ENCODE results near the gene NEDD9. TPM values are rescaled to one million over a fixed set of nuclear protein-coding genes. Genes with fewer than 3 reads are reported as not detected.
A peak's percentile ranks its signal among the peaks of the same experiment; 100 is the strongest.

NEDD9 gene
- total and polyA plus RNA-seq, 10 of the 15 experiments (the other 5 are each of a cell fraction or from before 2014, with no cell fraction given) = 4.9 to 92.6 (median 14.6) TPM

DNA sequence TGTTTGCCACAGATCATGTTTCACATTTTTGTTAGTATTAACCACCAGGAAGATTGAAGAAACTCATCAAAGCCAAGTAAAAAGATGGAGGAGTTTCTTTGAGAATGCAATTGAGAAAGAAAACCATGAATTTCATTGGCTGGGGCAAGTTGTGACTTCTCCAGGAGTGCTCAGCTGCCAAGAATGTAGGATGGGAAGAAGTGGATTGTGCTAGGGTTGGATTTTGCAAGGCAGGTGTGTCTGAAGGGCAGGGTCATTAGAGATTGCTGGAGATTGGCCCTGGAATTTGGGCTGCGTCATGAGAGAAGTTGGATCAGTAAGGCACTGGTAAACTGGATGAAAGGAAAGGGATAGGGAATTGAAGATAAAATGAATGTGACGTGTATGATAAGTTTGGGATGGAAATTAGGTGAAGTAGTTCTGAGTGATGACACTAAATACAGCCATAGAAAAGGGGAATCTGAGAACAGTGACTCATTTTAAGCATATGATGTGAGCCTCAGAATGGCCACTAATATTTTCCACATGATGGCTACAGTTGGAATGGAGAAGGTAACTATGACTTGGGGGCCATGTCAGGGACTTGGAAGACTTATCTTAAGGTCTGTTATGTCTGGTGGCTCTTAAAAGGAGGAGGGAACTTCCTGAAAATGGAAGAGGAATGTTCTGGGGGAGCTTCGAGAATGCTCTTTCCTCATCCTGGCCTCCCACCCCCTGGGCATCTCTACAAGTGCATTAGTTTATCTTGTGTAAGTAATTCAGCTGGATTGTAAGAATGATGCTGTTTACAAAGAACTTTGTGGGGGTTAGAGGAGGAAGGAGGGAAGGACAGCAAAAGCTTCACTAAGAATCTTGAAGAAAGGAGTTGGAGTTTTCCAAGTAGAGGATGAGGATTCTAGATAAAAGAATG, 93.2 kb downstream of the NEDD9 start (continued):
- TF ChIP-seq TCF3 (IDR thresholded peaks at IDR 0.05; ENCODE audit: borderline replicate concordance, insufficient read depth, low read depth, low read length) = no peak
- no peak for TF ChIP-seq KAT2A (conservative IDR thresholded peaks at IDR 0.05; ENCODE audit: control insufficient read depth, low read depth, low read length)
- TF ChIP-seq FOXK2 (IDR thresholded peaks at IDR 0.05) = no peak
- TF ChIP-seq STAT3 (IDR thresholded peaks at IDR 0.05; ENCODE audit: low read depth, low read length) = no peak
- TF ChIP-seq, protein P1, sequence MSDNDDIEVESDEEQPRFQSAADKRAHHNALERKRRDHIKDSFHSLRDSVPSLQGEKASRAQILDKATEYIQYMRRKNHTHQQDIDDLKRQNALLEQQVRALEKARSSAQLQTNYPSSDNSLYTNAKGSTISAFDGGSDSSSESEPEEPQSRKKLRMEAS (IDR thresholded peaks at IDR 0.05; ENCODE audit: low read depth, low read length) = no peak
- no peak for TF ChIP-seq ESRRA (IDR thresholded peaks at IDR 0.05; ENCODE audit: low read length)
- peak; percentile 51; the same call in 1 of the 2 replicates for TF ChIP-seq NBN (IDR thresholded peaks at IDR 0.05)
- no peak for TF ChIP-seq ZNF217 (IDR thresholded peaks at IDR 0.05)
- TF ChIP-seq NFIC (IDR thresholded peaks at IDR 0.05; ENCODE audit: low read depth, low read length) = peak; percentile 74; the same call in 1 of the 2 replicates
- no peak for TF ChIP-seq BHLHE40 (IDR thresholded peaks at IDR 0.05; ENCODE audit: borderline replicate concordance in 1 of 2, low read depth in 2 of 2, low read length in 1 of 2)
- no peak for TF ChIP-seq SMAD5 (IDR thresholded peaks at IDR 0.05; ENCODE audit: low read depth)
- TF ChIP-seq RBBP5 (conservative IDR thresholded peaks at IDR 0.05) = no peak
- TF ChIP-seq HDGF (IDR thresholded peaks at IDR 0.05) = no peak
- TF ChIP-seq MEF2B (IDR thresholded peaks at IDR 0.05; ENCODE audit: partially characterized antibody, poor library complexity, severe bottlenecking) = no peak
- TF ChIP-seq EED (IDR thresholded peaks at IDR 0.05; ENCODE audit: low read depth) = peak; percentile 55; the same call in 1 of the 2 replicates
- TF ChIP-seq MYB (IDR thresholded peaks at IDR 0.05; ENCODE audit: borderline replicate concordance, low read depth, low read length) = no peak
- peak; percentile 32; the same call in 1 of the 2 replicates for TF ChIP-seq IRF4 (IDR thresholded peaks at IDR 0.05; ENCODE audit: low read depth, low read length)
- TF ChIP-seq, protein P2, sequence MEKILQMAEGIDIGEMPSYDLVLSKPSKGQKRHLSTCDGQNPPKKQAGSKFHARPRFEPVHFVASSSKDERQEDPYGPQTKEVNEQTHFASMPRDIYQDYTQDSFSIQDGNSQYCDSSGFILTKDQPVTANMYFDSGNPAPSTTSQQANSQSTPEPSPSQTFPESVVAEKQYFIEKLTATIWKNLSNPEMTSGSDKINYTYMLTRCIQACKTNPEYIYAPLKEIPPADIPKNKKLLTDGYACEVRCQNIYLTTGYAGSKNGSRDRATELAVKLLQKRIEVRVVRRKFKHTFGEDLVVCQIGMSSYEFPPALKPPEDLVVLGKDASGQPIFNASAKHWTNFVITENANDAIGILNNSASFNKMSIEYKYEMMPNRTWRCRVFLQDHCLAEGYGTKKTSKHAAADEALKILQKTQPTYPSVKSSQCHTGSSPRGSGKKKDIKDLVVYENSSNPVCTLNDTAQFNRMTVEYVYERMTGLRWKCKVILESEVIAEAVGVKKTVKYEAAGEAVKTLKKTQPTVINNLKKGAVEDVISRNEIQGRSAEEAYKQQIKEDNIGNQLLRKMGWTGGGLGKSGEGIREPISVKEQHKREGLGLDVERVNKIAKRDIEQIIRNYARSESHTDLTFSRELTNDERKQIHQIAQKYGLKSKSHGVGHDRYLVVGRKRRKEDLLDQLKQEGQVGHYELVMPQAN (conservative IDR thresholded peaks at IDR 0.05) = no peak
- TF ChIP-seq TCF12 (IDR thresholded peaks at IDR 0.05; ENCODE audit: low read depth, low read length) = no peak
- TF ChIP-seq TBL1XR1 (IDR thresholded peaks at IDR 0.05; ENCODE audit: low read depth, low read length) = no peak
- TF ChIP-seq MEF2A (IDR thresholded peaks at IDR 0.05; ENCODE audit: insufficient read depth, low read depth, low read length) = no peak
- no peak for TF ChIP-seq NR2F1 (conservative IDR thresholded peaks at IDR 0.05)
- no peak for TF ChIP-seq HDAC2 (IDR thresholded peaks at IDR 0.05)
- TF ChIP-seq POU2F2 (IDR thresholded peaks at IDR 0.05; ENCODE audit: borderline replicate concordance, low read depth, low read length) = no peak
- no peak for TF ChIP-seq GATAD2B (conservative IDR thresholded peaks at IDR 0.05; ENCODE audit: low read depth)
- TF ChIP-seq POLR2A (IDR thresholded peaks at IDR 0.05; ENCODE audit: low read depth, low read length) = no peak
- no peak for TF ChIP-seq SP1 (IDR thresholded peaks at IDR 0.05; ENCODE audit: low read depth, low read length)
- no peak for TF ChIP-seq CHD1 (IDR thresholded peaks at IDR 0.05; ENCODE audit: low read depth, low read length)

Data from GM12878 (cell line).